NCI-H345 (cell line): ENCODE data around the gene ATP1A4.
"Not testable (repeated sequence)": the region's sequence is repeated elsewhere in the genome, so short reads cannot be mapped to it uniquely, and the experiment has no call there.

Source experiments
- DNase-seq: peaks from one replicate; lab custom pipeline; 2025; lab: John Stamatoyannopoulos, UW

Gene ATP1A4

DNA sequence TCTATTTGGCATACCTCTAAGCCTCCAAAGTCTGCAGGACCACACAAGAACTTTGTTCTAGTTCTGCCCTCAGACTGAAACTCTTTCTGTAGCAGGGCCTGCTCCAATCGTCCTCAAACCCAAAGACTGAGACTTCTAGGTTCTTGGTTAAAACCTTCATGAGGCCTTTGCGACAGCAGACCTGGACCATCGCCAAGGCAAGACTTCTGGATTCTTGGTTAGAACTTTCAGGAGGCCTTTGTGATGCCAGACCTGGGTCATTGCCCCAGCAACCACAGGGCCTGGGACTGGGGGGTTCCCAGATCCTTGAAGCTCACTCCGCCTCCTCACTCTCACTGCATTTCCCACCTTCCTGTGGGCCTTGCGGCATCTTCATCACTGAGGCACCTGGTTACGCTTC, at the start of gene ATP1A4:
ATP1A4 (plus strand) TSS at position 301 of the 400 bp plus-strand sequence. CDS start 438 bp downstream, outside the sequence.
- no peak for DNase-seq

DNA sequence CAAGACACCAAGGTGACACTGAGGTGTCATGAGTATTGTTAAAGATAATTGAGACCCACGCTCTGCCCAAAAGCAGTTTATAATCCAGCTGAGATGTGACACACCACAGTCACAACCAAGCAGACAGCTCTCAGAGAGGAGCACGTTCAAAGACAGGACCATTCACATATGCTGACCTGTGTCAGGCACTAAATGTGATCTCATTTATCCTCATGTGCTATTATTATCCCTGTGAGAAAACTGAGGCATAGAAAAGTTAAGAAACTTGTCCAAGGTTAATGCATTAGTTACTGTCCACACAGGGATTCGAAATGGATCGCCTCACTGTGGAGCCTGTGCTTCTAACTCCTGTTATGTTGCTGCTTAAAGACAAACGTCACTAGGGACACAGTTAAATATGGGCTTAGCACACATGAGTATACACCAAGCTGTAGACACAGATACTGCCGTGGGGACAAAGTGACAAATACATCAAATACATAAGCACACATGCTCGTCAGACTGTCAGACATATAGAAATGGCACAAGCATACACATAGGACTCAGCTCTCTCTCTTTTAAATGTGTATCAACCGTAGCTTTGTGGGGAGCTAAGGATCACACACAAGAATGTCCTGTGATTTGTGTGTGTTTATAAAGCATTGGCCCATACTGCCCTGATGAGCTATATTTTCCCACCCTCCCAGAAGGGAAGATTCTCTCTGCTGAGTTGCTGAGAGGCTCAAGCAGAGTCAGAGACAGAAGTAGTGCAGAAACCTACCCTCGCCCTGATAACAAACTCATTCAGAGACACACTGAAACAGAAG, 49.5 kb upstream of the ATP1A4 start:
- DNase-seq = no peak

DNA sequence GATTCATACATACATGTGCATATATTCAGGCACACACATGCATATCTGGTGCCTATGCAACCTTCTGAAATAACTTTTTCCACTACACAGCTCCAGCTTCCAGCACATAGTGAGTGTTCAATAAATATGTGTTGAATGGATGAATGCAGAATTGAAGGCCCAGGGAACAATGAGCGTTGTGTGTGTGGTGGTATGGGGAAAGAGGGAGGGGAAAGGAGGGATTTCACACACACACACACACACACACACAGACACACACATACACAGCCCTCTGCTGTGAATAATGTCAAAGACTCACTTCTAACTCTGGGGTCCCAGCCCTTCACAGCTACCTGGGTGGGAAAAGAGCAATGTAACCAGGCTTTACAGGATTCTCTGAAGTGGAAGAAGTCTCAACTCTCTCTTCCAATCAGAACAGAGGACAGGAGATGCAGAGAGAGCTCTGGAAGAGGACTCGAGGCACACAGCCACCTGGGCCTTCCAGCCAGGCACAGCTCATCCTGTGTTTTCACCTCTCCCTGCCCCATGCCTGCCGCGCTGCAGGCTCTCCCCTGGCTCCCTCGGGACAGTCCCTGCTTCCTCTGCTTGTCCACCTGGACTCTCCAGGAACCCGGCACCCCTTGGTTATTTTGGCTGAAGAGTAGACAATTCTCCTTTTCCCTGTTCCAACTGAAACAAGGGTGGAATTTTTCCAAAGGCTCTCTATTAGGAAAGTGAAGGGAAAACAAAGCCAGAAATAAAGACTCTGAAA, 47.6 kb upstream of the ATP1A4 start:
- DNase-seq = no peak

DNA sequence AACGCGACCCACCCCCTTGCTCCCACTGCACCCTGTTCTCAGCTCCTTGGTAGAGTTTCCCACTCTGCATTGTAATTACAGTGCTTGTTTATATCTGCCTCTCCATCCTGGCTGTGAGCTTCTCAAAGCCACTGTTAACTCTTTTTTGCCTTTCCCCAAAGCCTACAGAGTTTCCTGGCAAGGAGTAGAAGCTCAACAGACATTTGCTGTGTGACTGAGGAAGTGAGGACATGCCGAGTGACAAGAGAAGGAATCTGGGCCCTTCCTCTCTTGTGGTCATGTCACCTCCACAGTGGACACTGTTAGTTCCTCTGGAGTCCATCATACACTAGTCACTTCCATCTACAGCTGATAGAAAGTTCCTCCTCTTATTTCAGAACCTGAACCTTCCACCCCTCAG, 46.9 kb upstream of the ATP1A4 start:
- DNase-seq = no peak

DNA sequence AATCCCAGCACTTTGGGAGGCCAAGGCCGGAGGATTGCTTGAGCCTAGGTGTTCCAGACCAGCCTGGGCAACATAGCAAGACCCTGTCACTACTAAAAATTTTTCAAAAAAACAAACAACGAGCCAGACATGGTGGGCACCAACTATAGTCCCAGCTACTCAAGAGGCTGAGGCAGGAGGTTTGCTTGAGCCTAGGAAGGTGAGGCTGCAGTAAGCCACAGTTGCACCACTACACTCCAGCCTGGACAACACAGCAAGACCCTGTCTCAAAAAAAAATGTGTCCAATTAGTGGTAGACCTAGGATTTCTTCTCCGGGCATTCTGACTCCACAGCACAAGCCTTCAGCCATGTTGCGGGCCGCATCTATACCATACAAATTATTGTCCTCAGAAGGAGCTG, 46.2 kb upstream of the ATP1A4 start:
- no peak for DNase-seq

DNA sequence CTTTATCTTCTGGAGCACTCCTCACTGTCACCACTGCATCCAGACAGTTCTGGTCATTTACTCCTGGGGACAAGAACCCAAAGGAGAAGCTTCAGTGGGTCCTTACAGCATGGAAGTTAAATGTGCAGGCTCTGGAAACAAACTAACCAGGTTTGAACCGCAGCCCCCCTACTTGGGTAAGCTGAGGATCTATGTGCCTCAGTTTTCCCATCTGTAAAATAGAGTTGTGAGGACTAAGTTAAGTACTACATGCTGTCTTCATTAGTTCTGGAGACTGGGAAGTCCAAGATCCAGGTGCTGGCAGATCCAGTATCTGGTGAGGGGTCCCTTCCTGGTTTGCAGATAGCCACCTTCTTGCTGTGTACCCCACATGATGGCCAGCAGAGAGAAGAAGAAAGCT, 43.9 kb upstream of the ATP1A4 start:
- DNase-seq = no peak

DNA sequence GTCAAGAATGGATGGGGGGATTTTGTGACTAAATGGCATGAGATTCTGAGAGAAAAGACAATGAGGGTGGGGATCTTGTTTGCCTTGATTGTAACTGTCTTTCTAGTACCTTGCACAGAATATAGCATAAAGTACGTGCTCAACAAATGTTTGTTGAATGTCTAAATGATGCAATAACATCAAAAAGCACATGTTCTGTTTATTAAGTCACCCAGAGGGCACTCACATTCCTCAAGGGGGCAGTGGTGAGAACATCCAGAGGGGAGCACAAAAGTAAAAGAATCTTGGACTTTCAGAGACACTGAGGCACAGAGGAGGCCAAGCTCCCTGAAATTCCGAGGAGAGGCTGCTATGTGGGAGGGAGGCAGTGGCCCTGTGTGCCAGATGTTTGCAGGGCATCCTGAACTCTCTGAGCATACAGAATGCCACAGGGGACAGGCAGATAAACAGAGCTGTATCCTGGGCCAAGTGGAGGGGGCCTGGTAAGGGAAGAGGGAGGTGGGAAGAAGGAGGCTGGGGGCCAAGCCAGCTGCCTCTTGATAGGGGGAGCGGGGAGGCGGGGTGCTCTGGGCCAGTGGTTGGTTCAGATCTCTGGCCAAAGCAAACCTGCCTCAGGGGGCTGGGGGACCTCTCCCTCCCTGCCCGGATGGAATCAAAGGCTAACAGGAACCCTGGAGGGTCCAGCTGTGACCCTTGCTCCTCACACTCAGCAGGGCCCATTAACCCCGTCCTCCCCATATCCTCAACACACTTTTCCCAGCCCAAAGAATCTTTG, 42.3 kb upstream of the ATP1A4 start:
- no peak for DNase-seq

DNA sequence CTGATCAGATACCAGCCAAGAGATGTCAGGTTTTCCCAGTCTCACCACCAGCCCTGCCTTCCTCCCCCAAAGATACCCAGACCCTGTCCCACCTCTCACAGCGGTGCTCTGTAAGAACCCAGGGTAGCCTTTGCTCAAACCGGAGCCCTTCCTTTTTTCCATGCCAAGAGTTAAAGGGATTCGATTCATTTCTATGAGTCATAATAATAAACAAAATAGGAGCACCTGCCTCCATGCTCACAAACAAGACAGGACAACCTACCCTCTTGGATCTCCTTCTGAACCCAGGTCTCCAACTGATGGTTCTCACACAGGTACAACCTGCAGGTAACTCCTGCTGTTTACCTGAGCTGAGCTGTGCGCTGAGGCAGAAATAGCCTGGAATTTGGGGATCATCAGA, 41.7 kb upstream of the ATP1A4 start:
- DNase-seq = no peak

DNA sequence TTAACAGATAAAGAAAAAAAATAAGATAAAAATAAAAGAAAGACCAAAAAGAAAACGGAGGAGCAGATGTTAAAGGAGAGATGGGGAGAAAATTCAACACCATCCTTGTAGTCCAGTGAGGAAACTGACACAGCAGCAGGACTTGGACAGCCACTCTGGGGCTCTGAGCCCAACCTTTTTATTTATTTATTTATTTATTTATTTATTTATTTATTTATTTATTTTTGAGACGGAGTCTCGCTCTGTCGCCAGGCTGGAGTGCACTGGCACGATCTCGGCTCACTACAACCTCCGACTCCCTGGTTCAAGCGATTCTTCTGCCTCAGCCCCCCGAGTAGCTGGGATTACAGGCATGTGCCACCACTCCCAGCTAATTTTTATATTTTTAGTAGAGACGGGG, 39.9 kb upstream of the ATP1A4 start:
- not testable (repeated sequence) for DNase-seq

DNA sequence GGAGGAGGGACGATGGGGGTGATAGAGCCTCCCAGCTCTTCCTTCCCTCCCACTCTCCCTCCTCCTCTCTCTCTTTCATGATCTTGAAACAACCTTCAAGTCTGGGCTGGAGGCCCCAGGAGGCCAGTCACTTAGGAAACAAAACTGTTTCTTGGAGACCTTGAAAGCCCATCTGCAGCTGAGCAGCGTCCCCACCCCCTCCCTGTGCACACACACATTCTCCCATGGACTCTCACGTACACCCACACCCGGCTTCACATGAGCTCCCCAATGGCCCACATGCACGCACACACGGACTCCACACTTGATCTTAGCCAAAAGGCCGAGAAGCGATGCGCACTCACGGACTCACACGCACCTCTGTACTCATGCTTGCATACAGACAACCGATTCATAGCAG, 39.0 kb upstream of the ATP1A4 start:
- DNase-seq = no peak

DNA sequence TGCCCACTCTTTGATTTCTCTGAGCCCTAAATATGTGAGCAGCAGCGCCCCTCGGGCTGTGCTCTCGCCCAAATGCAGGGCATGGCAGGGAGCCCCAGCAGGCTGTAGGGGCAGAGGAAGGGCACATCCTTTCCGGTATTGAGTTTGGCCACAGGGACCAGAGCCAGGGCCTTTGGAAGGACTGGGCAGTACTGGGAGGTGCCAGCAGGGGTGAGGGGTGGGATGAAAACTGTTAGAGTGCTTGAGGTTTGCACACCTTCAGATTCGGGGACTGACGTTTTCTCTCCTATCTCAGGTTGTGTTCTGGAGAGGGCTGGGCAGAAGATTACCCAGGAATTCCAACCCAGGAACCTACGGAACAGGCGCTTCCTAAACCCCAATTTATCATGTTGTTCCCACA, 38.0 kb upstream of the ATP1A4 start:
- no peak for DNase-seq

DNA sequence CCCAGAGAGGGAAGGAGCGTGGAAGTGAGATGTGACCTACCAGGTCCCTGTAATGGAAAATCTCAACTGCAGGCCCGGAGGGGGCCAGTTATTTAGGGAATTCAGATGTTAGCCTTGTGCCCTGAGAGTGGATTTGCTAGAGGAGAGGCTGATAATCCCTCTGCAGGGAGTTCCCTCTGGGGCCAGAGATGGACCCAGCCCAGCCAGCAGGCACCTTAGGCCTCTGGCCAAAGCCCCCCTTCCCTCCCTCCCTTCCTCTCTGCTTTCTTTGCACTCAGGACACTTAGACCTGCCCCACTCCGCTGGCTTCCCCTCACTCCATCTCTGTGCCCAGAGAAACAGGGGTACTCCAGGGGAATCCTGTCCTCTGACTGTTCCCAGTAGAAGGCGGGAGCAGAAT, 37.3 kb upstream of the ATP1A4 start:
- DNase-seq = no peak

DNA sequence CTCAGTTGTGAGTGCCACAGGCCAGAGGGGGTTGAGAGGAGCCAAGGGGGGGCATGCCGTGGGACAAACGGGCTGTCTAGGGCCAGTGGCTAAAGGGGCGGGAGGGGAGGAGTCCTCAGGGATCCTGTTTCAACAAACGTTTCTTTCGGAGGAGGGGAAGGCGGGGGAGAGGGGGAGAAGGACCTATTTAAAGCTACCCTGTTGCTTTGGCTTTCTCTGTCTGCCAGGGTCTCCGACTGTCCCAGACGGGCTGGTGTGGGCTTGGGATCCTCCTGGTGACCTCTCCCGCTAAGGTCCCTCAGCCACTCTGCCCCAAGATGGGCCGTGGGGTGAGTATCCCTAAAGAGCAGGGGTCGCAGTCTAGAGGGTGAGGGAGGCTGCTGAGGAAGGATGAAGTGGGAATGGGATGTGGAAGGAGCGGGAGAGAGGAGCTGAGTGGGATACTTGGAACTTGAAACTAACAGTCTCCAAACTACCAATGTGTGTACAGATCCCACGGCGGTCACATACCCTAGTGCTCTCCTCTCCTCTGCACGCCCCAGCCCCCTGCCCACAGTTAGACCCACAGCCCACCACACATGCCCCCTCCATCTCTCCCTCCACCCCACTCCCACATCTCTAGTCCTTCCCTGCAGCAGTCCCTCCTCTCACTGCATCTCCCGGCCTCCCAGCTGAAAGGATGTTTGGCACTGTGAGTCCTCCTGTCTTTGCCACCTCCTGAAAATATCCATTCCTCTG, 35.7 kb upstream of the ATP1A4 start, which contains the start of gene ATP1A2:
ATP1A2 (plus strand) TSS at position 215 of the 738 bp plus-strand sequence; CDS start at position 318, 103 bp downstream.
- no peak for DNase-seq

DNA sequence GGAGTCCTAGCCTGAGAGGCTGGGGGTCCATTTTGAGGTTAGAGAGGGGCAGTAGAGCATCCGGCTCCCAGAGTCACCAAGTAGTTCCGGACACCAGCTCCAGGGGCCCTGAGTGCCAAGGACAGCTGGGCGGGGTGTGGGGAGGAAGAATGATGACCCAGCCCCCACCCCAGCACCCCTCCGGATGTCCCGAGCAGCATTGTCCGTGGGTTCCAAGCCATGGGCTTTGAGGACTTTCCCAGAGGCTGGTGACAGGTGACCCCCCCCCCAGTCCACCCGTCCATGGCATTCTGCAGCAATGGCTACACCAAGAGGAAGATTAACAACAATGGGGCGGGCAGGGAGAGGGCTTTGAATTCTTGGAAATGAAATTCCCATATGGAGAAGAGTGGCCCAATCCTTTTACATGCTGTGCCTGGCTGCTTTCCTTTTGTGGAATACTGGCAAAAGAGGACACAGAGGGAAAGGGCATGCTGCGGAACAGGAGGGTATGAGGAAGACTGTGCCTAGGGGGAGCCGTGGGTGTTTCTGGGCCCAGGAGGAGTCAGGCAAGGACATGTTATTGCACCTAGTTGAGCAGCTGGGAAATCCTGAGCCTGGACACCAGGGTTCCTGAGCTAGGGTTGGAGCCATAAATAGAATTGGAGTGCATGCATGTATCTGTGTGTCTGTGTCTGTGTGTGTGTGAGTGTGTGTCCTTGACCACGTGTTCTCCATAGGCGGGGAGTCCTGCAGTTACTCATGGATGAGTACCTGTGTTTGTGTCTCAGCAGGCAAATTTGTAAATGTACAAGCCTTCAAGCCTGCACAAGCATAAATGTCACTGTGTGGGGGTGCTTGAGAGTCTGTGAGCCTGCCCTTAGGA, 34.9 kb upstream of the ATP1A4 start:
- DNase-seq = no peak

DNA sequence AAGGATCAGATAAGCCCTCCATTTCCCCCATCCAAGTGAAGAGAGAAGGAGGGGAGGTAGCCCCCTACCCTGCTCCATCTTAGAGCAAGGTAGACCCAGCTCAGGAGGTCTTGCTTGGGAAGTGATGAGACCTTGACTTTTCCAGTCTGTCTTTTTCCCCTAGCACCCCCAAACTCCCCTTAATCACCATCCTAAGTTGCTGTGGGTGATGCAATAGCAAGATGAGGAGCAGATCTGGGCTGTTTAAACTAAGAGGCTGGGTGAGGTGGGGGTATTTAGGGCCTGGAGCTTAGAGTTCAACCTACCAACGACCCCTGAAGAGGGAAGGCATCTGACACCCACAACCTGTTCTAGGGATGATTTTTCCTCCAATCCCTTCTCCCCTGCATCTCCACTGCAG, 34.1 kb upstream of the ATP1A4 start:
- no peak for DNase-seq

DNA sequence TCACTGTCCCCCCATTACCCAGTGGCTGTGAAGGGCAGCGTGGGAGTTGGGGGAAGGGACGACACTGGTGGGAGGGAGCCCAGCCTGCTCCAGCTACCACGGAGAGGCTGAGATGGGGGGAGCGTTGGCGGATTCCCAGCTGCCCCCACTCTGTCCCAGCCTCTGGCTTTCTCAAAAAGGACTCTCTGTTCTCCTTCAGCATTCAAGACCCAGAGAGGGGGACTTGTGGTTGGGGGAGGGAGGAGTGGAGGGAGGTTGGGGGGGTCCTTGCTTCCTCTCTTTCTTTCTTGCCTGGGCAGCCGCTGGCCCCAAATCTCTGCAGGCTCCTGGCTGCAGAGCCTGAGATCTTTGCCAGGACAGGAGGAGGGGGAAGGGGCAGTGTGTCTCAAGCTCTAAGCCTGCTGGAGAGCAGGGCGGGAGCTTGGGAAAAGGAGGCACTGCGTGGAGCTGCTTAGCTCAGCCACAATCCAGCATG, 33.7 kb upstream of the ATP1A4 start:
- DNase-seq = no peak

DNA sequence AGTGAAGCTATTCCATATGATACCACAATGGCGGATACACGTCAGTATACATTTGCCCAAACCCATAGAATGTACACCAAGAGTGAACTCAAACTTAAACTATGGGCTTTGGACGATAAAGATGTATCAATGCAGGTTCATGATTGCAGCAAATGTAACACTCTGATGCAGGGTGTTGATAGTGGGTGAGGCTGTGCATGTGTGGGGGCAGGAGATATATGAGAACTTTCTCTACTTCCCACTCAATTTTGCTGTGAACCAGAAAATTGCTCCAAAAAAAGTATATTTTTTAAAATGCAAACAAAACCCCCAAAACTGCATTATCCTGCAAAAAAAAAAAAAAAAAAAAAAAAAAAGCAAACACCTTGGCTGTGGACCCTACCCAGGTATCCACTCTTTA, 32.5 kb upstream of the ATP1A4 start:
- no peak for DNase-seq

DNA sequence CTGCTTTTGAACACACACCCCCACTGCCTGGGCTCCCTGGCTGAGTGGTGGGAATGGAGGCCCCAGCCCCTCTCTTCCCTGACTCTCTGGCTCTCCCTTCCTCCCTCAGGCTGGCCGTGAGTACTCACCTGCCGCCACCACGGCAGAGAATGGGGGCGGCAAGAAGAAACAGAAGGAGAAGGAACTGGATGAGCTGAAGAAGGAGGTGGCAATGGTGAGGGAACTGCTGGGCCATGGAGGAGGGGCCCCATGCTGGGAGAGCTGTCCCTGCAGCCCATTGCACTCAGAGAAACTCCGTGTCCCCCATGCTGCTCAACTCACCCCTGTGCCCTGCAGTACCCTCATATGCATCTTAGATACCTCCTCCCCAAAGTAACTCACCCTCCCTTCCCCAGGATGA, 30.6 kb upstream of the ATP1A4 start:
- no peak for DNase-seq

DNA sequence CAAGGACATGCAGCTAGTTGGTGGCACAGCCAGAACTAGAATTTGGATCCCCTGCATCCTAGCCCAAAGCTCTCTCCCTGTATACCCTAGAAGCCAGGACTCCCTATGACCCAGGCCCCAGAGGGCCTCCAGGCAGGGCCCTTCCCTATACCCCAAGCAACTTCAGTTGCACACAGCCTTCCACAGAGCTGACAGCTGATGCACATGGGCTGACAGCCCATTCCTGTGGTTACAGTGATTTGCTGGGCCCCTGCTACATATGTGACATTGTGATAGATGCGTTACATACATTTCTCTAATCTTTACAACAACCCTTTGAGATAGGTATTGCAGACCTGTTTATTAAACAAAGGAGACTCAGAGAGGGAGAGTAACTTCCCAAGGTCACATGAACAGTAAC, 30.0 kb upstream of the ATP1A4 start:
- no peak for DNase-seq

DNA sequence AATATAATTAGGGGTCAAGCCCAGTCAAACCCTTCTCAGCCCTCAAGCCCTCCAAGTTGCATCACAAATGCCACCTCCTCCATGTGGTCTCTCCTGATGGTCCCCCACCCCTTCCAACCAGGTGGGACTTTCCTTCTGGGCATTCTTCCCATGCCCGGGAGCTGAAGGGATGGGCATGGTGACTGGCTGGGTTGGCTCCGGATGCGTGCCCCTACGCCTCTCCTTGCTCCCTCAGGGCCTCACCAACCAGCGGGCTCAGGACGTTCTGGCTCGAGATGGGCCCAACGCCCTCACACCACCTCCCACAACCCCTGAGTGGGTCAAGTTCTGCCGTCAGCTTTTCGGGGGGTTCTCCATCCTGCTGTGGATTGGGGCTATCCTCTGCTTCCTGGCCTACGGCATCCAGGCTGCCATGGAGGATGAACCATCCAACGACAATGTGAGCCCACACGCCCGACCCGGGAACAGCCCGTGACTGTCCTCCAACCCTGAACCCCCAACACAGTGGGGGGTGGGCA, 28.4 kb upstream of the ATP1A4 start:
- DNase-seq = no peak

DNA sequence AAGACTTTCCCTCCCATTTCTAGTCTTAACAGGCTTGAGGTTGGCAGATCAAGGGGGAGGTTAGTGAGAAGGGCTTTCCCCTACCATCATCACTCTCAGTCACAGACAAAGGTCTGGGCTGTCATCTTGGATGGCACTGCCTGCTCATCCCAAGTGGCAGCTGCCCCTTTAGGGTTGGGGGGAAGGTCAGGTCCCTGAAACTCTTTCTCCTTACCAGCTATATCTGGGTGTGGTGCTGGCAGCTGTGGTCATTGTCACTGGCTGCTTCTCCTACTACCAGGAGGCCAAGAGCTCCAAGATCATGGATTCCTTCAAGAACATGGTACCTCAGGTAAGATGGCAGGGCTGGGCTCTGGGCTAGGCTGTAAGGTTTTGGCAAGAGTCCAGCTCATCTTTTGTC, 27.7 kb upstream of the ATP1A4 start:
- no peak for DNase-seq
